Measurements from ENCODE around the gene RUBCN. TPM values are rescaled to one million over a fixed set of nuclear protein-coding genes. Genes with fewer than 3 reads are reported as not detected.

The RUBCN gene
- total RNA-seq, 4 donors from 2014 or later, result 36.8 to 56.7 (median 46.4) TPM

GRCh38 chr3:197750396-197750831, 13.7 kb upstream of the RUBCN start:
- intact Hi-C loops (cut with DNase I), result no loop called here
- Histone ChIP-seq H3K27ac (peak overlapping the region; percentile 87 to 98 (median 95)), H3K9me3 (no peaks in the 10 kb centered on the region), H3K36me3 (no peaks in the 10 kb centered on the region), H3K4me3 (replicated peaks in 1 of 3) (peak overlapping the region; percentile 33 to 84 (median 37)), H3K27me3 (no peaks in the 10 kb centered on the region), H3K4me1 (peaks cover 7 to 25% of the 10 kb centered on the region in 2 donors)
- 0% methylated on average over 7 to 21 of the region's 43 CpGs for WGBS, 2 donors
- DNase-seq, result peak; percentile 70 to 73
- peak in 1 of 2 donors; percentile 43 for TF ChIP-seq POLR2A (IDR thresholded peaks at IDR 0.05)
- TF ChIP-seq CTCF (IDR thresholded peaks at IDR 0.05), result peak in 1 of 6 experiments; percentile 19

GRCh38 chr3:197749601-197750395, 13.1 kb upstream of the RUBCN start, which contains the start of gene FYTTD1:
Gene FYTTD1, plus strand, starts transcription at chr3:197749883. Its CDS starts 89 bp downstream, at chr3:197749972.
- intact Hi-C loops (cut with DNase I), result no loop called here
- Histone ChIP-seq H3K36me3 (no peaks in the 10 kb centered on the region), H3K9me3 (no peaks in the 10 kb centered on the region), H3K4me3 (replicated peaks in 1 of 3) (peak within 1 kb of the TSS; percentile 39 to 84 (median 59)), H3K27me3 (no peaks in the 10 kb centered on the region), H3K27ac (peak within 1 kb of the TSS; percentile 87 to 98 (median 95)), H3K4me1 (peaks cover 7 to 23% of the 10 kb centered on the region in 2 donors)
- WGBS, 2 donors, result 1% methylated on average over 15 to 32 of the region's 104 CpGs
- DNase-seq, result peak; percentile 93
- TF ChIP-seq POLR2A (IDR thresholded peaks at IDR 0.05), result peak in 1 of 2 donors; percentile 91
- peak in 5 of 6 experiments; percentile 30 to 67 (median 50) for TF ChIP-seq CTCF (IDR thresholded peaks at IDR 0.05)

- 0 to 3% methylated on average over 16 to 18 of the region's 18 CpGs for WGBS, 2 donors
- Histone ChIP-seq H3K4me3 (replicated peaks in 1 of 3) (peak overlapping the region; percentile 39 to 84 (median 59)), H3K4me1 (peaks cover 7 to 20% of the 10 kb centered on the region in 2 donors), H3K27me3 (no peaks in the 10 kb centered on the region), H3K9me3 (no peaks in the 10 kb centered on the region), H3K36me3 (no peaks in the 10 kb centered on the region), H3K27ac (peak overlapping the region; percentile 38 to 98 (median 95))
- intact Hi-C loops (cut with DNase I), result no loop called here
- no peak for DNase-seq
- TF ChIP-seq CTCF (IDR thresholded peaks at IDR 0.05) (no peak), POLR2A (IDR thresholded peaks at IDR 0.05) (no peak)
Observed at GRCh38 chr3:197749315-197749600, 12.6 kb upstream of the RUBCN start.

- no peak for TF ChIP-seq CTCF (IDR thresholded peaks at IDR 0.05)
- no peak for TF ChIP-seq POLR2A (IDR thresholded peaks at IDR 0.05)
- 39 to 42% methylated on average over 12 of the region's 12 CpGs for WGBS, 2 donors
- no peaks in the 10 kb centered on the region for H3K9me3 ChIP-seq
- H3K27ac ChIP-seq, result peak overlapping the region; percentile 38 to 98 (median 95)
- H3K4me1 ChIP-seq, result peaks cover 7 to 20% of the 10 kb centered on the region in 2 donors
- no peaks in the 10 kb centered on the region for H3K27me3 ChIP-seq
- H3K36me3 ChIP-seq, result no peaks in the 10 kb centered on the region
- no peak for DNase-seq
- intact Hi-C loops (cut with DNase I), result no loop called here
- H3K4me3 ChIP-seq (replicated peaks in 1 of 3), result peak overlapping the region; percentile 39 to 84 (median 59)
Observed at GRCh38 chr3:197748597-197749314, 12.1 kb upstream of the RUBCN start.
